Placental epithelial cell (primary cell): Measurements from ENCODE around the gene WDR4. TPM values are rescaled to one million over a fixed set of nuclear protein-coding genes. Genes with fewer than 3 reads are reported as not detected.

Experiments
- total RNA-seq: library from RNA; depleted of rRNA; stranded (reverse); fragments of >200 nt; gene quantifications from 2 replicates; pipeline ENCODE4 v1.2.3, GENCODE V29; 2012

The WDR4 gene, protein sequence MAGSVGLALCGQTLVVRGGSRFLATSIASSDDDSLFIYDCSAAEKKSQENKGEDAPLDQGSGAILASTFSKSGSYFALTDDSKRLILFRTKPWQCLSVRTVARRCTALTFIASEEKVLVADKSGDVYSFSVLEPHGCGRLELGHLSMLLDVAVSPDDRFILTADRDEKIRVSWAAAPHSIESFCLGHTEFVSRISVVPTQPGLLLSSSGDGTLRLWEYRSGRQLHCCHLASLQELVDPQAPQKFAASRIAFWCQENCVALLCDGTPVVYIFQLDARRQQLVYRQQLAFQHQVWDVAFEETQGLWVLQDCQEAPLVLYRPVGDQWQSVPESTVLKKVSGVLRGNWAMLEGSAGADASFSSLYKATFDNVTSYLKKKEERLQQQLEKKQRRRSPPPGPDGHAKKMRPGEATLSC
- 4.3 and 5.6 TPM in 2 replicates for total RNA-seq

GRCh38 chr21:42878993-42879787, at the start of gene WDR4:
TSS of gene WDR4 (minus strand) at chr21:42879539. CDS start at chr21:42879495, 44 bp downstream.

GRCh38 chr21:42925114-42925926, 46.0 kb upstream of the WDR4 start, which contains the start of gene ERVH48-1:
TSS of gene ERVH48-1 (minus strand) at chr21:42925630. CDS start at chr21:42919006, 6,624 bp downstream.

DNA sequence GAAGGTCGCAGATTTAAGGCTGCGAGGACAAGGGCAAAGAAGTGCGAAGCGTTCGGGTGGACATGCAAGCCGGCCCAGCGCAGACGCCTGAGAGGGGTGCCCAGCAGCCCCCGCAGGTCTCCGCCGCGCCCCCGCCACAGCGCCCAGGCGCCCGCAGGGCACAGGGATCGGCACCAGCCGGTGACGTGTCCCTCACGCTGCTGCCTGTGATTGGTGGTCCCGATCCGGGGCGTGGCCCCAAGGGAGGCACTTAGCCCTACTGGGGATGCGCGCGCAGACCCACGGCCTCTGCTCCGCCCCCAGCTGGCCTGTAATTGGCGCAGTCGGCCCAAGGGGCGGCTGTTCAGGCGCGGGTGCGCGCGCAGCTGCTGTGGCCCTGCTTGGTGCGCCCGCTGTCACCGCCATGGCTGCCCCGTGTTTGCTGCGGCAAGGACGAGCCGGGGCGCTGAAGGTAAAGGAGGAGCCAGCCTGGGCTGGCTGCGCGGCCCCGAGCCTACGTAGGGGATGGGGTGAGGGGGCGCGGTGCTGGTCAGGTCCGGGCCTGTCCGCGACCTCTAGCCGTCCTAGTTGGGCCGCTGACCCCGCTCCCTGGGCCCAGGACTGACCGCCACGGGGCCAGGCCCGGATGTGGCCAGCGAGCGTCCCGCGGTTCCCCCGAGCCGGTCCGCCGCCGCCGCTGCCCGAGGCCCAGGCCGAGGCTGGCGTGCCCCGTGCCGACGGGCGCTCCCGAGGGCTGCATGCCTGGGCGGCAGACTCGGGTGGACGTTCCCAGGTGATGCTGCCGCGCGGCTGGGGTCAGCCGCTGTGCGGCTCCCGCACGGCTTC, 13.8 kb upstream of the WDR4 start, which contains the start of gene NDUFV3:
Gene NDUFV3 (plus strand): TSS at position 379 of the 825 bp plus-strand sequence. CDS start 25 bp downstream, at position 404.

Other genes starting within 250 kb of the WDR4 start
- 0.11 and 0.39 TPM in 2 replicates for gene PDE9A, start 225.9 kb downstream of the WDR4 start, total RNA-seq
- 45.5 and 56.8 TPM in 2 replicates for gene NDUFV3, start 13.8 kb upstream of the WDR4 start, total RNA-seq
- gene ERVH48-1, start 46.1 kb upstream of the WDR4 start, total RNA-seq = not detected in 2 replicates
- gene PKNOX1, start 95.0 kb upstream of the WDR4 start, total RNA-seq = 8.9 and 9.0 TPM in 2 replicates
- gene CBS, start 196.3 kb upstream of the WDR4 start, total RNA-seq = 4.3 and 43.3 TPM in 2 replicates
- 22.3 and 26.7 TPM in 2 replicates for gene U2AF1, start 228.0 kb upstream of the WDR4 start, total RNA-seq